ENCODE data around the gene COL18A1.

DNA sequence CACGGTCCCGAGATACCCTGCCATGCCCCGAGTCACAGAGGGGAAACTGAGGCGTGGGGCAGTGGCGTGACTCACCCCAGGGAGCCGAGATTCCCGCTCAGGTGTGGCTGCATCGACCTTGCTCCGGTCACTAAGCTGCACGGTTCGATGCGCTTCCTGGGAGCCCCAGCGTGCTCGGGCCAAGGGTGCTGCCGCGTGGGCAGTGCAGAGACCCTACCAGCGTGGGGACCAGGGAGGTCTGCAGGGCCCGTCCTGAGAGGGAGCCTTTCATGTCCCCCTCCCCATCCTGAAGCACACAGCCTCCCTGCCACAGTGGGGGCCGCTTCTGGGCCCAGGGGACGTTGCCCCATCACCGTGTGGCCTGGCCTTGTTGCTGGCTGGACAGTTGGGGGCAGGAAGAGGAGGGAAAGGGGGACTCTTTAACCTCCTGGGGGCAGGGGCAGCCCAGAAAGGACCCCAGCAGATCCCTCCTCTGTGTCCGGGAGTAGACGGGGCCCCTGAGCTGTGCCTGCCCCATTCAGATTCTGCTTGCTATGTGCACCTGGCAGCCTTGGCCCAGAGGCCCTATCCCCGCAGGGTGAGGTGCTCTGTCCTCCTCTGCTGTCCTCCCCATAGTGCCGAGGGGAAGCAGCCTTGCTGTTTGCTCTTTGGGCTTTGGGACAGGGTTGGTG is 52.3 kb downstream of the COL18A1 start:
- TF ChIP-seq CBX5 (IDR thresholded peaks at IDR 0.05; ENCODE audit: low read depth, low read length) (no peak), CHD1 (IDR thresholded peaks at IDR 0.05; ENCODE audit: low read depth, low read length) (no peak), CTCF (IDR thresholded peaks at IDR 0.05; ENCODE audit: control extremely low read depth in 1 of 3, insufficient read depth in 1 of 3, low read depth in 1 of 3, low read length in 3 of 3) (no peak), CREB1 (IDR thresholded peaks at IDR 0.05) (no peak), POLR2AphosphoS5 (IDR thresholded peaks at IDR 0.05; ENCODE audit: low read depth, low read length) (no peak), CHD7 (IDR thresholded peaks at IDR 0.05; ENCODE audit: insufficient replicate concordance, low read length) (no peak)

Data from H1 (cell line).